ENCODE measurements around the gene SNX14. TPM values are rescaled to one million over a fixed set of nuclear protein-coding genes. Genes with fewer than 3 reads are reported as not detected.
"Not testable (repeated sequence)": the region's sequence is repeated elsewhere in the genome, so short reads cannot be mapped to it uniquely, and the experiment has no call there.

Gene SNX14, protein sequence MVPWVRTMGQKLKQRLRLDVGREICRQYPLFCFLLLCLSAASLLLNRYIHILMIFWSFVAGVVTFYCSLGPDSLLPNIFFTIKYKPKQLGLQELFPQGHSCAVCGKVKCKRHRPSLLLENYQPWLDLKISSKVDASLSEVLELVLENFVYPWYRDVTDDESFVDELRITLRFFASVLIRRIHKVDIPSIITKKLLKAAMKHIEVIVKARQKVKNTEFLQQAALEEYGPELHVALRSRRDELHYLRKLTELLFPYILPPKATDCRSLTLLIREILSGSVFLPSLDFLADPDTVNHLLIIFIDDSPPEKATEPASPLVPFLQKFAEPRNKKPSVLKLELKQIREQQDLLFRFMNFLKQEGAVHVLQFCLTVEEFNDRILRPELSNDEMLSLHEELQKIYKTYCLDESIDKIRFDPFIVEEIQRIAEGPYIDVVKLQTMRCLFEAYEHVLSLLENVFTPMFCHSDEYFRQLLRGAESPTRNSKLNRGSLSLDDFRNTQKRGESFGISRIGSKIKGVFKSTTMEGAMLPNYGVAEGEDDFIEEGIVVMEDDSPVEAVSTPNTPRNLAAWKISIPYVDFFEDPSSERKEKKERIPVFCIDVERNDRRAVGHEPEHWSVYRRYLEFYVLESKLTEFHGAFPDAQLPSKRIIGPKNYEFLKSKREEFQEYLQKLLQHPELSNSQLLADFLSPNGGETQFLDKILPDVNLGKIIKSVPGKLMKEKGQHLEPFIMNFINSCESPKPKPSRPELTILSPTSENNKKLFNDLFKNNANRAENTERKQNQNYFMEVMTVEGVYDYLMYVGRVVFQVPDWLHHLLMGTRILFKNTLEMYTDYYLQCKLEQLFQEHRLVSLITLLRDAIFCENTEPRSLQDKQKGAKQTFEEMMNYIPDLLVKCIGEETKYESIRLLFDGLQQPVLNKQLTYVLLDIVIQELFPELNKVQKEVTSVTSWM
- 30.6 and 38.4 TPM in 2 replicates for total RNA-seq (2014; rRNA removed; shearing (Covaris generic))

GRCh38 chr6:85593438-85594196, at the start of gene SNX14:
Gene SNX14 (minus strand): TSS chr6:85593858. CDS start chr6:85593718, 140 bp downstream.
- H3K36me3 ChIP-seq (replicated peaks; ENCODE audit: control insufficient read depth, insufficient read depth, low read length), result no peaks in the 10 kb centered on the region
- peak within 1 kb of the TSS; percentile 87 for H3K4me3 ChIP-seq (ENCODE audit: insufficient read depth, low read depth, low read length)
- DNase-seq, result peak; percentile 85
- H3K27me3 ChIP-seq (ENCODE audit: control insufficient read depth, insufficient read depth, low read length), result no peaks in the 10 kb centered on the region; the same call in 1 of the 2 replicates

- no peaks in the 10 kb centered on the region for H3K27me3 ChIP-seq (ENCODE audit: control insufficient read depth, insufficient read depth, low read length)
- DNase-seq, result peak; percentile 97
- peak within 1 kb of the TSS; percentile 100 for H3K4me3 ChIP-seq (ENCODE audit: insufficient read depth, low read depth, low read length)
- H3K36me3 ChIP-seq (replicated peaks; ENCODE audit: control insufficient read depth, insufficient read depth, low read length), result peaks cover 13% of the 10 kb centered on the region
Observed at GRCh38 chr6:85642774-85643536, 49.3 kb upstream of the SNX14 start, which contains the start of gene SYNCRIP. Gene SYNCRIP (minus strand): TSS chr6:85642886. CDS start chr6:85641439, 1,447 bp downstream.

DNA sequence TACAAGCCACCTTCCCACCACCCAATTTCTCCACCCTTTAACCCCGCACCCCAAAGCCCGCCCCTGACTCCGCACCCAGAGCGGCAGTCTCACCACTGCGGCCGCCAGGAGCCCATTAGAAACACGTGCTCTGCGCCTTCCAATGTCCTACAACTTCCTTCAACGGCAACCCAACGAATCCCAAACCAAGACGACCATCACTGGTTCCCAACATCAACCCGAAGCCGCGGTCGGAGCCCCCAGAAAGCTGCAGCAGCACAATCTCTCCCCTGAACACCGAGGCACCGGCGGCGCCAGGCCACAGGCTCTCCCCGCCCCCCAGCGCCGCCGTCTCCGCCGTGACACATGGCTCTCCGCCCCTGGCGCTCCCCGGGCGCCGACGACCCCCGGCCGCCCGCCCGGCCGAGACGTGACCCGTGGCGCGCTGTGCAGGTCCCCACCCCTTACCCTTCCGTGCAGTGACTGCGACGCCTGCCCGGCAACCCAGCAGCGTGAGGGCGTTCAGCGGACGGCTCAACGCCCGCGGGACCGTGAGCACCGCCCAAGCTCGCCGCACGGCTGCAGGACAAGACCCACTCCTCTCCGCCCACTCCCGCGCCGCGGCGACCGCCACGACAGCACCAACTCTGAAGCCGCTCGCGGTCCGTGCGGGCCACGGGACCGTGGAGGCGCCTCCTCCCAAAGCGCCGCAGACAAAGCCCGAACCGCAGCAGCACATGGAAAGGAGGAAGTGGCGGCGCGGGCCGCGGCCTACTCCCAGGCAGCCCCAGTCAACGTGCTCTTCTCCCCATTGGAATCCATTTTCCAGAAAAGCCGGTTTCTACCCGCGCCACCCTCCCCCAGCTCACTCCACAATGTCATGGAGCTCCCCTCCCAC, 48.5 kb upstream of the SNX14 start:
- peak; percentile 58 for DNase-seq
- no peaks in the 10 kb centered on the region for H3K27me3 ChIP-seq (ENCODE audit: control insufficient read depth, insufficient read depth, low read length)
- H3K4me3 ChIP-seq (ENCODE audit: insufficient read depth, low read depth, low read length), result peak overlapping the region; percentile 100
- peaks cover 15% of the 10 kb centered on the region for H3K36me3 ChIP-seq (replicated peaks; ENCODE audit: control insufficient read depth, insufficient read depth, low read length)

DNA sequence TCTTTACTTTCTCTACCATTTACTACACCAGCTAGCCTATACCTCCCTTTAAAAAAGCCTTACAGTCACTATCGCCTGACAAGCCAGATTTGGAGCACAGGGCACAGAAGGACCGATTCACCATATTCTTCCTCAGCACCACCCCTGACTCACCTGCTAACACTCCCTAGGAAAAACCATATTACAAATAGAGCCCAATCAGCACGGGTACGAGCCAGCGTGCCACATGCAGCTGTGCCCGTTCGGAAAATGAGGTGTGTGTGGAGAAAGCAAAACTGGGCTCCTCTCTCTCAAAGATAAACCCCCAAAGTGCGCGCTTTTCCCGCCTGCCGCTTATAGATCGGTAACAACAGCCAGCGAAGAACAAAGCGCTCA, 47.9 kb upstream of the SNX14 start:
- DNase-seq, result no peak
- no peaks in the 10 kb centered on the region for H3K27me3 ChIP-seq (ENCODE audit: control insufficient read depth, insufficient read depth, low read length)
- H3K4me3 ChIP-seq (ENCODE audit: insufficient read depth, low read depth, low read length), result peak overlapping the region; percentile 100
- H3K36me3 ChIP-seq (replicated peaks; ENCODE audit: control insufficient read depth, insufficient read depth, low read length), result peaks cover 21% of the 10 kb centered on the region

DNA sequence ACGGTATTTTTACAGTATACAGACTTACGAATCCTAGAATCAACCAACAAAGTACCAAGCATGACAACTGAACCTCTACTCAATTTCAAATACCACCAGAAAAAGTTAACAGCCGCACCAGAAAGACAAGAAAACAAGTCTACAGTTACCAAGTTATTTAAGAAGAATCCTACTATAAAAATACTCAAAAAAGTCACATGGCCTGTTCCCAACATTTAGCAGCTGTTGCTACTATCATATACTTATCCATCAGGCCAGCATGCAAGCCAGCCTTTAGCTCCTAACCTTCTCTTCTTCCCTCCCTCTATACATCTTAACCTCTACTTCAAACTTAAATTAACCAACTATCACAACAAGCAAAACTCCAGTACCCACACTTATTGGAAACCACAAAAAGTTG, 47.2 kb upstream of the SNX14 start:
- Histone ChIP-seq H3K27me3 (ENCODE audit: control insufficient read depth, insufficient read depth, low read length) (no peaks in the 10 kb centered on the region), H3K4me3 (ENCODE audit: insufficient read depth, low read depth, low read length) (peak overlapping the region; percentile 100), H3K36me3 (replicated peaks; ENCODE audit: control insufficient read depth, insufficient read depth, low read length) (peaks cover 24% of the 10 kb centered on the region)
- no peak for DNase-seq

DNA sequence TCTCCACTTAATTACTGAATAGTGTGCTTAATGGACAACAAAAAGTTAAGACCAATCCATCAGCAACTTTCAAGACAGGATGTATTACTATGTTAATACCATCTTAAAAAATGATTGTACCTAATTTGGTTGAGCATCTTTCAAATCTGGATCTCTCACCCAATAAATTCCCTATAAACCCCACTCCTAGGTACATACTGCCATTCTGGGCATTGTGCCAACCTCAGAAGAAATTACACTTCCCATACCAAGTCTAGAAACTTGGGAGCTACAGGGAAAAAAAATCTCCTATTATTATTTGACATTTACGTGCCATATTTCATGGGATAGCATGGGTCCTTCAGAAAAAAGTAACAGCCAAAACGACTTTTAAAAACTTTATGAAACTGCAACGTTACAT, 43.9 kb upstream of the SNX14 start:
- H3K4me3 ChIP-seq (ENCODE audit: insufficient read depth, low read depth, low read length), result no peak overlapping the region
- no peaks in the 10 kb centered on the region for H3K27me3 ChIP-seq (ENCODE audit: control insufficient read depth, insufficient read depth, low read length)
- DNase-seq, result no peak
- H3K36me3 ChIP-seq (replicated peaks; ENCODE audit: control insufficient read depth, insufficient read depth, low read length), result peaks cover 45% of the 10 kb centered on the region

DNA sequence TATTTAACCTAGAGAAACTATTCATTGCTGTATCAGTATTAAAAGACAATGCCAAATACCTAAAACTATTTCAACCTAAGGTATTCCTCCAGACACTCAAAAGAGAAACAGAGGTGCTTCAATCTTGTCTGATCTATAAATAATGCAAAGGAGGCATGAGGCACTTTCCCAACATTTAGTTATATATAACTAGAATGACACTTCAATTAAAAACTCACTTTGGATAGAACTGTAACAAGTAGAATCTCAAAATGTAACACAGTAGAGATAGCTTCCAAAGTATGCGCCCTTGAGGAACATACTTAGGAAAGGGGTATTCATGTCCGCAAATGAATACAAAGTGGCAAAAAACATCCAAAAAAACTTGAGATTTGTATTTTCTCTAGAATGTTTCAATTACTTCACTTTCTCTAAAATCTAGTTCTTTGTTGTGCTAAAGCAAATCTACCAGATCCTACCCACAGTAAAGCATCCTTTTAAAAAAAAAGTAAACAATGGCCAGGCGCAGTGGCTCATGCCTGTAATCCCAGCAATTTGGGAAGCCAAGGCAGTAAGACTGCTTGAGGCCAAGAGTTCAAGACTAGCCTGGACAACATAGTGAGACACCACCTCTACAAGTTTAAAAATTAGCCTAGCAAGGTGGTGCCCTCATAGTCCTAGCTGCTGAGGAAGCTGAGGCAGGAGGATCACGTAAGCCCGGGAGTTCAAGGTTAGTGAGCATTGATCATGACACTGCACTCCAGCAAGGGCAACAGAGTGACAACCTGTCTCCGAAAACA, 38.7 kb upstream of the SNX14 start:
- Histone ChIP-seq H3K4me3 (ENCODE audit: insufficient read depth, low read depth, low read length) (no peak overlapping the region), H3K36me3 (replicated peaks; ENCODE audit: control insufficient read depth, insufficient read depth, low read length) (peaks cover 44% of the 10 kb centered on the region), H3K27me3 (ENCODE audit: control insufficient read depth, insufficient read depth, low read length) (no peaks in the 10 kb centered on the region)
- DNase-seq, result no peak

GRCh38 chr6:85631117-85631516, 37.5 kb upstream of the SNX14 start:
- peaks cover 39% of the 10 kb centered on the region for H3K36me3 ChIP-seq (replicated peaks; ENCODE audit: control insufficient read depth, insufficient read depth, low read length)
- H3K27me3 ChIP-seq (ENCODE audit: control insufficient read depth, insufficient read depth, low read length); H3K4me3 ChIP-seq (ENCODE audit: insufficient read depth, low read depth, low read length); DNase-seq: not testable (repeated sequence)

- DNase-seq, result no peak
- Histone ChIP-seq H3K27me3 (ENCODE audit: control insufficient read depth, insufficient read depth, low read length) (no peaks in the 10 kb centered on the region), H3K4me3 (ENCODE audit: insufficient read depth, low read depth, low read length) (no peak overlapping the region), H3K36me3 (replicated peaks; ENCODE audit: control insufficient read depth, insufficient read depth, low read length) (peaks cover 27% of the 10 kb centered on the region)
Observed at GRCh38 chr6:85628353-85628752, 34.7 kb upstream of the SNX14 start.

DNA sequence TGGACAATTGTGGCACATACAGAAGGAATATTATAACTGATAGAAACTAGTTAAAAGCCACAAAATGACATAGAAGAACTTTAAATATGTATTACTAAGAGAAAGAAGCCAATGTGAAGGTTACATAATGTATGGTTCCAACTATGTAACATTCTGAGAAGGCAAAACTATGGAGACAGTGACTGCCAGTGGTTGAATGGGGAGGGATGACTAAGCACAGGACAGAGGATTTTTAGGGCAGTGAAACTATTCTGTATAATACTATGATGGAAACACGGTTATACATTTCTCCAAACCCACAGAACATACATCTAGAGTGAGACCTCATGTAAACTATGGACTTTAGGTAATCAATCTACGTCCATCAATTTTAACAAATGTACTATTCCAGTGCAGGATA, 26.6 kb upstream of the SNX14 start:
- no peak for DNase-seq
- Histone ChIP-seq H3K4me3 (ENCODE audit: insufficient read depth, low read depth, low read length) (no peak overlapping the region), H3K27me3 (ENCODE audit: control insufficient read depth, insufficient read depth, low read length) (no peaks in the 10 kb centered on the region), H3K36me3 (replicated peaks; ENCODE audit: control insufficient read depth, insufficient read depth, low read length) (peaks cover 30% of the 10 kb centered on the region)

DNA sequence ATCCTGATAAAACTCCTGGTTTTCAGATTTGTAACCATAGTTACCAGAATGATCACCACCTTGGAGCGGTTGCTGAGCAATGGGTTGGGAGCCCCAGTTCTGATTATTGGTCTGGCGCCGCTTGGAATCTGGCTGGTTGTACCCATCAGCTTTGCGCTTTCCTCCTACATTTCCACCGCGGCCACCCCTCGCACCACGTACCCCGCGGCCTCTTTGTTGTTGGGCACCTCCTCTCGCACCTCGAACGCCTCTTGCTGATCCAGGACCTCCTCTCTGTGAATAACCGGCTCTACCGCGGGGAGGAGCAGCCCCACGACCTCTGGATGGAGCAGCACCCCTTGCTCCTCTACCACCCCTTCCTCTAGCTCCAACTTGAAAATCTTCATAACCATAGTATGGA, 21.1 kb upstream of the SNX14 start:
- no peaks in the 10 kb centered on the region for H3K27me3 ChIP-seq (ENCODE audit: control insufficient read depth, insufficient read depth, low read length)
- DNase-seq, result no peak
- no peak overlapping the region for H3K4me3 ChIP-seq (ENCODE audit: insufficient read depth, low read depth, low read length)
- peaks cover 36% of the 10 kb centered on the region for H3K36me3 ChIP-seq (replicated peaks; ENCODE audit: control insufficient read depth, insufficient read depth, low read length)

DNA sequence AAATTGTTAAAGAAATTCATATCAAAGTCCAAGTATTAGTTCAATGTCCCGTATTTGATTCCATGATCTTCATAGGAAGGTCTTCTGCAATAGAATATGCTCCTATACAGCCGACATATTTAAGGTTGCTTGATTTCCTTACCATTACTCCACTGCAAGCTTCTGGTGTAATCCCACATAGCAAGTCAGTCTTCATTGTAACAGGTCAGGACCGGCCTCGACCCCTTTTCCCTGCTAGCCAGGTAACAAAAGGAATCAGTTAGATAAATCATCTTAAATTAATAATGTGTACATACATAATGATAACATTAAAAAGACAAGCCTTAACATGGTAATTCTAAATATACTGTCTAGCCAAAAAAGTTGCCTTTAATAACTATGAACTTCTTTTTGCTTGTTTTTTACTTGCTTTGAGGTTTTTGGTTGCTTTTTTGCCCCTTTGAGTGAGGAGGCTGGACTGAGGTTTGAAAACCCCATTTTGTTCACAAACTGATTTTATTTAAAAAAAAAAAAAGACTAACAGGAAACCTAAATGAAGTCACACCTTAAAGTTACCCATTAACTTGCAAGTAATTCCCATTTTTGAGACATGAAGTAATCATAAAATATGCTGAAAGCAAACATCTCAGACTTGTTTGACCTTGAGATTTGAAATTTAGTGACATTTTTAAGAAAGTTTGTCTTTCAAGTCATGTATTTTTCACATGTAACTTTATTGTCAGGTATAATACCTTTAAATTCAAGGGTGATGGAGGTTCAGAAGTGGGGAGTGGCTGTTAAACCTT, 19.2 kb upstream of the SNX14 start:
- Histone ChIP-seq H3K27me3 (ENCODE audit: control insufficient read depth, insufficient read depth, low read length) (no peaks in the 10 kb centered on the region), H3K36me3 (replicated peaks; ENCODE audit: control insufficient read depth, insufficient read depth, low read length) (peaks cover 34% of the 10 kb centered on the region), H3K4me3 (ENCODE audit: insufficient read depth, low read depth, low read length) (no peak overlapping the region)
- DNase-seq, result no peak
